Nephron progenitor cell (in vitro differentiated cells): ENCODE data around the gene PRKG1.

Source experiments
- DNase-seq: peaks from one replicate; pipeline ENCODE4 v3.0.0; 2021
- H3K27ac Mint-ChIP-seq: 2 replicates; pipeline ENCODE4 v1.8.0; 2021; ENCODE audit warnings: mild to moderate bottlenecking, moderate library complexity, mixed read lengths
- H3K27me3 Mint-ChIP-seq: 2 replicates; pipeline ENCODE4 v1.8.0; 2021; ENCODE audit warnings: mild to moderate bottlenecking, low read depth, mixed read lengths; ENCODE audit not compliant: poor library complexity
- H3K36me3 Mint-ChIP-seq: 2 replicates; pipeline ENCODE4 v1.8.0; 2021; ENCODE audit warnings: low read depth, mixed read lengths
- H3K4me1 Mint-ChIP-seq: 2 replicates; pipeline ENCODE4 v1.8.0; 2021; ENCODE audit warnings: mixed read lengths
- H3K4me3 Mint-ChIP-seq: 2 replicates; pipeline ENCODE4 v1.8.0; 2021; ENCODE audit warnings: mild to moderate bottlenecking, moderate library complexity, mixed read lengths
- H3K9me3 Mint-ChIP-seq: 2 replicates; pipeline ENCODE4 v1.8.0; 2021; ENCODE audit warnings: mild to moderate bottlenecking, moderate library complexity, mixed read lengths
- TF ChIP-seq, protein P1 (sequence below): fragments of 200-600 bp; sonication (generic); IDR thresholded peaks from 2 replicates; pipeline ENCODE4 v1.5.0; 2021; ENCODE audit warnings: antibody characterized with exemption

Gene PRKG1

GRCh38 chr10:51462076-51462779 lies 387.9 kb downstream of the PRKG1 start:
- no peaks in the 10 kb centered on the region for H3K27me3 Mint-ChIP-seq
- no peaks in the 10 kb centered on the region for H3K4me1 Mint-ChIP-seq
- no peaks in the 10 kb centered on the region for H3K9me3 Mint-ChIP-seq
- TF ChIP-seq, protein P1, sequence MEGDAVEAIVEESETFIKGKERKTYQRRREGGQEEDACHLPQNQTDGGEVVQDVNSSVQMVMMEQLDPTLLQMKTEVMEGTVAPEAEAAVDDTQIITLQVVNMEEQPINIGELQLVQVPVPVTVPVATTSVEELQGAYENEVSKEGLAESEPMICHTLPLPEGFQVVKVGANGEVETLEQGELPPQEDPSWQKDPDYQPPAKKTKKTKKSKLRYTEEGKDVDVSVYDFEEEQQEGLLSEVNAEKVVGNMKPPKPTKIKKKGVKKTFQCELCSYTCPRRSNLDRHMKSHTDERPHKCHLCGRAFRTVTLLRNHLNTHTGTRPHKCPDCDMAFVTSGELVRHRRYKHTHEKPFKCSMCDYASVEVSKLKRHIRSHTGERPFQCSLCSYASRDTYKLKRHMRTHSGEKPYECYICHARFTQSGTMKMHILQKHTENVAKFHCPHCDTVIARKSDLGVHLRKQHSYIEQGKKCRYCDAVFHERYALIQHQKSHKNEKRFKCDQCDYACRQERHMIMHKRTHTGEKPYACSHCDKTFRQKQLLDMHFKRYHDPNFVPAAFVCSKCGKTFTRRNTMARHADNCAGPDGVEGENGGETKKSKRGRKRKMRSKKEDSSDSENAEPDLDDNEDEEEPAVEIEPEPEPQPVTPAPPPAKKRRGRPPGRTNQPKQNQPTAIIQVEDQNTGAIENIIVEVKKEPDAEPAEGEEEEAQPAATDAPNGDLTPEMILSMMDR: no peak
- no peak for DNase-seq
- H3K27ac Mint-ChIP-seq: no peak overlapping the region
- no peaks in the 10 kb centered on the region for H3K36me3 Mint-ChIP-seq
- H3K4me3 Mint-ChIP-seq: no peak overlapping the region

DNA sequence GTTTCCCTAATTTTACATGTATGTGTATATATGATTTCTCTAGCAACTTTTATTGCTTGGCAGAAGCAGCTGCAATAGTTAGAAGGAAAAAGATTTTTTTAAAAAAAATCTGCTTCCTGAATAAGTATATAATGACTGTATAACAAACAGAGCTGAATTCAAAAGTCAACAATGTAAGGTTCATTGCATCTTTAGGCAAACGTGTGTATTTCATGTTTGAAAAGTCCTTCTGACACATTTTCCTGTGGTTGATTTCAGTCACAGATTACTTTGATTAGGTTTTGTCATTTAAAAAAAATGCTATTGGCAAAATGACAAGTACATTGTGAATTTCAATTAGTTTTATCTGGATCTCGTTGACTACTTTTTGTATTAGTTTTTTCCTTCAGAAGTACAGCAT lies 394.1 kb downstream of the PRKG1 start:
- Mint-ChIP-seq H3K27me3 (no peaks in the 10 kb centered on the region), H3K4me3 (no peak overlapping the region), H3K27ac (no peak overlapping the region), H3K4me1 (peaks cover 12% of the 10 kb centered on the region), H3K9me3 (no peaks in the 10 kb centered on the region), H3K36me3 (no peaks in the 10 kb centered on the region)
- DNase-seq: no peak
- TF ChIP-seq, protein P1: no peak

DNA sequence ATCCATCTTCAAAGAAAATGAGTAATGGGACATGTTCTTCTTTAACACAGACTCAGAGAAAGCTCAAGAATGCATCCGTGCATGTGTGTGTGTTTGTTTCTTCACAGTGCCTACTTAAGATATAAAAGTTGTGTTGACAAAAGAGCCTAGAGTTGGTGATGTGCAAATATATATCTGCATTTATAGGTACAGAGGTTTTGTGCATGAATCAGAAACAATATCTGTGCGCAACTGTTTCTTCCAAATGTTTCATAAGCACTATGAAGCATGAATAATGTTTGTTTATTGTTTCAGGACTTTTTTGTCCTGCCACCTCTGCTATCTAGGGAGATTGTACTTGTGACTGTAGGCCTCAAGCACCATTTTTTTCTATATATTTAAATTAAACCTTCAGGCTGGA lies 395.4 kb downstream of the PRKG1 start:
- H3K4me1 Mint-ChIP-seq: peaks cover 12% of the 10 kb centered on the region
- no peak for DNase-seq
- H3K4me3 Mint-ChIP-seq: no peak overlapping the region
- no peaks in the 10 kb centered on the region for H3K36me3 Mint-ChIP-seq
- TF ChIP-seq, protein P1: no peak
- H3K27ac Mint-ChIP-seq: no peak overlapping the region
- H3K9me3 Mint-ChIP-seq: no peaks in the 10 kb centered on the region
- no peaks in the 10 kb centered on the region for H3K27me3 Mint-ChIP-seq

DNA sequence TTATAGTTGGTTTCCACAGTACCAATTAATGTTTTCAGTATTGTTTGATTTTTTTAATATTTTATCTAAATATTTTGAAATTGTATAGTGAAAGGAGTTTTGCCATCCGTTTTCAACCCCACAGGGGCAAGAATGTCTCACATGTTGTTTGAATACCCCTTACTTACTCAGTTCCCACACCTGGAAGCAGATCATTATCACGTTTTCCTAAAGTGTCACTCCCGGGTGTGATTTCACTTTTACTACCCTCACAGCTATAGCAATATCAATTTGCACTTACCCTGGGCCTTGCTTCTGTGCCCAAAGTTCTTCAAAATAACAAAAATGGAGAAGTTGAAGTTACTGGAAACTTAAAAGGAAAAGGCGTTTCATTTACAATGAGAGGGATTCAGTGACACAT lies 397.0 kb downstream of the PRKG1 start:
- no peak overlapping the region for H3K27ac Mint-ChIP-seq
- no peak overlapping the region for H3K4me3 Mint-ChIP-seq
- H3K4me1 Mint-ChIP-seq: peaks cover 12% of the 10 kb centered on the region
- no peak for DNase-seq
- TF ChIP-seq, protein P1: no peak
- no peaks in the 10 kb centered on the region for H3K36me3 Mint-ChIP-seq
- H3K9me3 Mint-ChIP-seq: no peaks in the 10 kb centered on the region
- no peaks in the 10 kb centered on the region for H3K27me3 Mint-ChIP-seq

DNA sequence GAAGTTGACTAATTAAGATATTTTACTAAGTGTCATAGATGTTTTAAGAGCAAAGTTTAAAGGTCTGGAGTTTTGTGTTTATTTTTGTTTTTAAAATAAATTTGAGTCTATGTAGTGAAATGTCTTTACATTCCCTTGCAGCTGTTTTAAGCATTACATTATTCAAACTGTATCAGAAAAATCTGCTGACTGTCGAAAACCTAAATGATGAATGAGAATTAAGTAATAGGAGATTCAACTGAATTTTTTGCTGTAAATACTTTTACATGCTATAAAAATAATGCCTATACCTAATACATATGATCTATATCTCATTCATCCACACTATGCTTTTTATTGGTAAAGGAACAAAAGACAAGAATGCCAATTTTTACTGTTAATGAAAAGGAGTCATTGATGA lies 397.9 kb downstream of the PRKG1 start:
- Mint-ChIP-seq H3K36me3 (no peaks in the 10 kb centered on the region), H3K4me3 (no peak overlapping the region), H3K27ac (no peak overlapping the region), H3K9me3 (no peaks in the 10 kb centered on the region), H3K4me1 (peaks cover 12% of the 10 kb centered on the region), H3K27me3 (no peaks in the 10 kb centered on the region)
- TF ChIP-seq, protein P1: no peak
- DNase-seq: no peak

DNA sequence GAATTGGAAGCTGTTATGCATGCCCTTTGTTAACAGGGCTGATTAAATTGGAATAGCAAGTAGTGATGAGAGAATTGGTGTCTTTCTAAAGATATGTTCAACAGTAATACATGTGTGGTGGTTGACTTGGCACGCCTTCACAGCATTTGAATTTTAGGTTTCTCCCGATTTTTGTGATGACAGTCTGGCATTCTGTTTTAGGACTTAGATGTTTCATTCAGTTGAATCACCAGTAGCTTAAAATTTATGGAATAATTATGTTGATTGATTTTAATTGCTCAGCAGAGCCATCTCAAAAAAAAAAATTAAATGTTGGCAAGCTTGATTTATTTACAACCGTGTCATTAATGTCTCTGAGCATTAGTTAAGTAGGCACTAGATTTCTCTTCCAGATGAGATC lies 405.4 kb downstream of the PRKG1 start:
- no peak overlapping the region for H3K4me3 Mint-ChIP-seq
- no peak overlapping the region for H3K27ac Mint-ChIP-seq
- peaks cover 4% of the 10 kb centered on the region for H3K27me3 Mint-ChIP-seq
- no peaks in the 10 kb centered on the region for H3K9me3 Mint-ChIP-seq
- no peaks in the 10 kb centered on the region for H3K36me3 Mint-ChIP-seq
- DNase-seq: no peak
- TF ChIP-seq, protein P1: no peak
- H3K4me1 Mint-ChIP-seq: no peaks in the 10 kb centered on the region
